ENCODE data around the gene UBE2F.
"Not testable (repeated sequence)": the region's sequence is repeated elsewhere in the genome, so short reads cannot be mapped to it uniquely, and the experiment has no call there.

DNA sequence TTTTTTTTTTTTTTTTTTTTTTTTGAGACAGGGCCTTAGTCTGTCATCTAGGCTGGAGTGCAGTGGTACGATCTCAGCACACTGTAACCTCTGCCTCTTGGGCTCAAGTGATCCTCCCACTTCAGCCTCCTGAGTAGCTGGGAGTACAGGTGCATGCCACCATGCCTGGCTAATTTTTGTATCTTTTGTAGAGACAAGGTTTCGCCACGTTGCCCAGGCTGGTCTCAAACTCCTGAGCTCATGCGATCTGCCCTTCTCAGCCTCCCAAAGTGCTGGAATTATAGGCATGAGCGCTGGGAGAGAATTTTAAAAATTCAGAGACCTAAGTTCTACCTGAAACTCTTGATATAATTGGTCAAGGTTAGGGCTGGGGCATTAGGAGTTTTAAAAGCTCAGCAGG, 14.8 kb downstream of the UBE2F start:
- not testable (repeated sequence) for TF ChIP-seq POLR2A (IDR thresholded peaks at IDR 0.05)
- TF ChIP-seq, protein P1, sequence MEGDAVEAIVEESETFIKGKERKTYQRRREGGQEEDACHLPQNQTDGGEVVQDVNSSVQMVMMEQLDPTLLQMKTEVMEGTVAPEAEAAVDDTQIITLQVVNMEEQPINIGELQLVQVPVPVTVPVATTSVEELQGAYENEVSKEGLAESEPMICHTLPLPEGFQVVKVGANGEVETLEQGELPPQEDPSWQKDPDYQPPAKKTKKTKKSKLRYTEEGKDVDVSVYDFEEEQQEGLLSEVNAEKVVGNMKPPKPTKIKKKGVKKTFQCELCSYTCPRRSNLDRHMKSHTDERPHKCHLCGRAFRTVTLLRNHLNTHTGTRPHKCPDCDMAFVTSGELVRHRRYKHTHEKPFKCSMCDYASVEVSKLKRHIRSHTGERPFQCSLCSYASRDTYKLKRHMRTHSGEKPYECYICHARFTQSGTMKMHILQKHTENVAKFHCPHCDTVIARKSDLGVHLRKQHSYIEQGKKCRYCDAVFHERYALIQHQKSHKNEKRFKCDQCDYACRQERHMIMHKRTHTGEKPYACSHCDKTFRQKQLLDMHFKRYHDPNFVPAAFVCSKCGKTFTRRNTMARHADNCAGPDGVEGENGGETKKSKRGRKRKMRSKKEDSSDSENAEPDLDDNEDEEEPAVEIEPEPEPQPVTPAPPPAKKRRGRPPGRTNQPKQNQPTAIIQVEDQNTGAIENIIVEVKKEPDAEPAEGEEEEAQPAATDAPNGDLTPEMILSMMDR (IDR thresholded peaks at IDR 0.05), result not testable (repeated sequence)

All from uterus (tissue), 2 donors.